ENCODE measurements around the gene TGFA.

- TF ChIP-seq CREB1 (IDR thresholded peaks at IDR 0.05; ENCODE audit: low read depth) (no peak), MAX (IDR thresholded peaks at IDR 0.05) (no peak), EP300 (IDR thresholded peaks at IDR 0.05; ENCODE audit: borderline replicate concordance) (no peak), RAD21 (IDR thresholded peaks at IDR 0.05; ENCODE audit: low read depth) (no peak), REST (IDR thresholded peaks at IDR 0.05; ENCODE audit: low read depth) (no peak), EGR1 (IDR thresholded peaks at IDR 0.05) (no peak), NFIC (IDR thresholded peaks at IDR 0.05) (no peak), FOXM1 (IDR thresholded peaks at IDR 0.05; ENCODE audit: borderline replicate concordance, low read depth) (no peak), TAF1 (IDR thresholded peaks at IDR 0.05; ENCODE audit: low read depth) (no peak), TCF12 (IDR thresholded peaks at IDR 0.05; ENCODE audit: low read depth) (no peak), ZBTB7A (IDR thresholded peaks at IDR 0.05; ENCODE audit: low read depth) (no peak), USF1 (IDR thresholded peaks at IDR 0.05) (no peak), TEAD4 (IDR thresholded peaks at IDR 0.05) (no peak), YY1 (IDR thresholded peaks at IDR 0.05; ENCODE audit: low read depth) (no peak)
Measured at GRCh38 chr2:70522627-70523026, 31.0 kb downstream of the TGFA start.
